Gastrocnemius medialis (tissue), 4 donors: ENCODE results near the gene CCT3. TPM values are rescaled to one million over a fixed set of nuclear protein-coding genes. Genes with fewer than 3 reads are reported as not detected.
"Not testable (repeated sequence)": the region's sequence is repeated elsewhere in the genome, so short reads cannot be mapped to it uniquely, and the experiment has no call there.

Experiments
- ATAC-seq, 2 donors: fragments of 150-250 bp; one replicate each; pipeline ENCODE4 v1.9.1; 2016
- DNase-seq, 2 donors: peaks; one replicate each; pipeline ENCODE4 v3.0.0-alpha.2; 2019
- H3K27ac ChIP-seq, 4 donors: fragments of 200-600 bp; sonication (generic); 1 replicate in 1 of 4; 2 replicates in 3 of 4; pipeline ENCODE4 v1.5.1; 2016 to 2018; ENCODE audit warnings: mild to moderate bottlenecking in 2 of 4, moderate library complexity in 1 of 4
- H3K27me3 ChIP-seq, 3 donors: fragments of 200-600 bp; sonication (generic) in 2 of 3; 1 replicate in 1 of 3; 2 replicates in 2 of 3; pipeline versions ENCODE4 v1.5.1 to v1.6.0; 2016 to 2019; ENCODE audit warnings: mild to moderate bottlenecking in 1 of 3, moderate library complexity in 1 of 3
- H3K36me3 ChIP-seq, 2 donors: fragments of 200-600 bp; sonication (generic) in 1 of 2; one replicate each; pipeline ENCODE4 v1.5.1; 2017 to 2018
- H3K4me1 ChIP-seq, 2 donors: fragments of 200-600 bp; sonication (generic) in 1 of 2; one replicate each; pipeline ENCODE4 v1.5.1; 2016 to 2017; ENCODE audit warnings: mild to moderate bottlenecking in 2 of 2
- H3K4me3 ChIP-seq, 4 donors: fragments of 200-600 bp; sonication (generic) in 3 of 4; 1 replicate in 1 of 4; 2 replicates in 3 of 4; pipeline ENCODE4 v1.5.1; 2016 to 2019; ENCODE audit warnings: mild to moderate bottlenecking in 2 of 4
- H3K9me3 ChIP-seq, 3 donors: fragments of 200-600 bp; sonication (generic) in 2 of 3; 1 replicate in 1 of 3; 2 replicates in 2 of 3; pipeline ENCODE4 v1.5.1; 2016 to 2019
- CTCF ChIP-seq, 5 experiments: fragments of 450-650 bp in 3 of 5; fragments of 200-600 bp in 2 of 5; sonication (generic) in 2 of 5; IDR thresholded peaks in 4 of 5; conservative IDR thresholded peaks in 1 of 5; 1 replicate in 4 of 5; 2 replicates in 1 of 5; pipeline ENCODE4 v1.5.1; 2016 to 2019; ENCODE audit warnings: antibody characterized with exemption in 5 of 5, mild to moderate bottlenecking in 3 of 5, moderate library complexity in 3 of 5
- POLR2A ChIP-seq, 2 donors: fragments of 450-650 bp; IDR thresholded peaks; one replicate each; pipeline ENCODE4 v1.6.1; 2017; ENCODE audit warnings: antibody characterized with exemption in 2 of 2, mild to moderate bottlenecking in 2 of 2, moderate library complexity in 2 of 2
- in situ Hi-C, 4 donors: fragments of 200-750 bp; cut with MboI; loops; one replicate each; pipeline versions ENCODE4 v1.15.0 to v1.8.0; 2017; ENCODE audit warnings: low sequenced_read_pairs in 4 of 4
- intact Hi-C: fragments of 100-400 bp; cut with DNase I; formaldehyde crosslinking; loops from one replicate; pipeline ENCODE4 v1.15.1; 2023; ENCODE audit warnings: low total_unique reads
- total RNA-seq, 4 donors: library from RNA; depleted of rRNA; stranded (reverse); fragments of >200 nt; gene quantifications; one replicate each; pipeline versions ENCODE4 v1.1.0 to v1.2.3, GENCODE V29; 2016

The CCT3 gene
- total RNA-seq, 4 donors from 2014 or later = 147 to 189 (median 180) TPM

- Histone ChIP-seq H3K36me3 (no peaks in the 10 kb centered on the region), H3K9me3 (no peaks in the 10 kb centered on the region), H3K27ac (no peak overlapping the region), H3K27me3 (peaks cover 19 to 24% (median 22%) of the 10 kb centered on the region in 3 donors), H3K4me1 (no peaks in the 10 kb centered on the region), H3K4me3 (no peak overlapping the region)
- intact Hi-C loops (no loop called here), in situ Hi-C loops (no loop called here)
- ATAC-seq (no peak), DNase-seq (no peak)
- TF ChIP-seq POLR2A (IDR thresholded peaks at IDR 0.05) = no peak
- no peak for TF ChIP-seq CTCF (IDR thresholded peaks at IDR 0.05 in 4 of 5, conservative IDR thresholded peaks at IDR 0.05 in 1 of 5)
These were observed 18.3 kb upstream of the CCT3 start for GRCh38 chr1:156356262-156356874.

GRCh38 chr1:156352481-156352880 is 14.4 kb upstream of the CCT3 start:
- H3K4me1 ChIP-seq, DNase-seq, intact Hi-C loops, in situ Hi-C loops, H3K9me3 ChIP-seq, H3K4me3 ChIP-seq, H3K36me3 ChIP-seq, H3K27ac ChIP-seq, ATAC-seq: not testable (repeated sequence)
- H3K27me3 ChIP-seq = peaks cover 17 to 18% (median 18%) of the 10 kb centered on the region in 3 donors

- intact Hi-C loops (no loop called here), in situ Hi-C loops (no loop called here)
- no peak overlapping the region for H3K27ac ChIP-seq
- TF ChIP-seq CTCF (IDR thresholded peaks at IDR 0.05 in 4 of 5, conservative IDR thresholded peaks at IDR 0.05 in 1 of 5) (no peak), POLR2A (IDR thresholded peaks at IDR 0.05) (no peak)
- H3K9me3 ChIP-seq = no peaks in the 10 kb centered on the region
- H3K27me3 ChIP-seq = no peaks in the 10 kb centered on the region
- no peaks in the 10 kb centered on the region for H3K36me3 ChIP-seq
- no peaks in the 10 kb centered on the region for H3K4me1 ChIP-seq
- ATAC-seq = no peak
- no peak for DNase-seq
- H3K4me3 ChIP-seq = no peak overlapping the region
These were observed 9.2 kb upstream of the CCT3 start for GRCh38 chr1:156347331-156347730.

- H3K27ac ChIP-seq = no peak overlapping the region
- ATAC-seq = no peak
- H3K27me3 ChIP-seq = no peaks in the 10 kb centered on the region
- DNase-seq = no peak
- in situ Hi-C loops = no loop called here
- no peaks in the 10 kb centered on the region for H3K36me3 ChIP-seq
- H3K4me3 ChIP-seq = no peak overlapping the region
- no peaks in the 10 kb centered on the region for H3K9me3 ChIP-seq
- intact Hi-C loops = no loop called here
- TF ChIP-seq POLR2A (IDR thresholded peaks at IDR 0.05) (no peak), CTCF (IDR thresholded peaks at IDR 0.05 in 4 of 5, conservative IDR thresholded peaks at IDR 0.05 in 1 of 5) (no peak)
- H3K4me1 ChIP-seq = no peaks in the 10 kb centered on the region
These were observed 8.5 kb upstream of the CCT3 start for GRCh38 chr1:156346636-156347035.

- H3K36me3 ChIP-seq, H3K27ac ChIP-seq, H3K9me3 ChIP-seq, H3K4me3 ChIP-seq, ATAC-seq, intact Hi-C loops, H3K4me1 ChIP-seq, DNase-seq, H3K27me3 ChIP-seq, in situ Hi-C loops: not testable (repeated sequence)
These were observed 7.9 kb upstream of the CCT3 start for GRCh38 chr1:156346035-156346434.

GRCh38 chr1:156344409-156344808 is 6.3 kb upstream of the CCT3 start:
- ATAC-seq (no peak), DNase-seq (no peak)
- in situ Hi-C loops (no loop called here), intact Hi-C loops (no loop called here)
- H3K27me3 ChIP-seq = no peaks in the 10 kb centered on the region
- no peak for TF ChIP-seq CTCF (IDR thresholded peaks at IDR 0.05 in 4 of 5, conservative IDR thresholded peaks at IDR 0.05 in 1 of 5)
- no peaks in the 10 kb centered on the region for H3K4me1 ChIP-seq
- no peaks in the 10 kb centered on the region for H3K36me3 ChIP-seq
- no peak overlapping the region for H3K4me3 ChIP-seq
- H3K9me3 ChIP-seq = no peaks in the 10 kb centered on the region
- no peak overlapping the region for H3K27ac ChIP-seq
